Activated T-helper 1 cell treated with Interleukin-2 at 50 U/mL for 16 hours (primary cell): ENCODE measurements around the gene B3GNT9.

Source experiments
- DNase-seq: peaks from one replicate; pipeline ENCODE4 v3.0.0-alpha.2; 2020; ENCODE audit warnings: low read depth

The B3GNT9 gene

GRCh38 chr16:67150833-67151396 lies at the start of gene B3GNT9:
Gene B3GNT9 (minus strand): TSS chr16:67150998. CDS start chr16:67150485, 513 bp downstream.
- DNase-seq: no peak

GRCh38 chr16:67200491-67200890 lies 49.7 kb upstream of the B3GNT9 start:
- DNase-seq: no peak

DNA sequence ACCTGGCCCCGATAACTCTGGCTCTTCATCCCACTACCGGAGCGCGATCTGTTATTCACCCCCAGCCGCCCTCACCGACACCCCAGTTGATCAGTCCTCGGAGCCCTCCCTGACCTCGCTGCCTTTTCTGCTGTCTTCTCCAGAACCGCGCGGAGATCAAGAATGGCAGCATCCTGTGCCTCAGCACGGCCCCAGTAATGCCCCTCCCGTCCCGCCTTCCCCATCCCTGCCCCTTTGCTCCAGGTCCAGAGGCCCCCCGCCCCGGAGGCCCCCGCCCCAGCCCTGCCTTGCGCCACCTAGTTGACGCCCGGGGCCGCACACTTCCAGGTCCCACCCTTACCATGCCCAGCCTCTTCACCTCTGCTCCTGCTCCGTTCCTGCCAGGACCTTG lies 49.0 kb upstream of the B3GNT9 start:
- no peak for DNase-seq

GRCh38 chr16:67199011-67199807 lies 48.4 kb upstream of the B3GNT9 start, which contains the start of gene ELMO3:
Gene ELMO3 (plus strand): TSS chr16:67199131. CDS start chr16:67199327, 196 bp downstream.
- DNase-seq: no peak

DNA sequence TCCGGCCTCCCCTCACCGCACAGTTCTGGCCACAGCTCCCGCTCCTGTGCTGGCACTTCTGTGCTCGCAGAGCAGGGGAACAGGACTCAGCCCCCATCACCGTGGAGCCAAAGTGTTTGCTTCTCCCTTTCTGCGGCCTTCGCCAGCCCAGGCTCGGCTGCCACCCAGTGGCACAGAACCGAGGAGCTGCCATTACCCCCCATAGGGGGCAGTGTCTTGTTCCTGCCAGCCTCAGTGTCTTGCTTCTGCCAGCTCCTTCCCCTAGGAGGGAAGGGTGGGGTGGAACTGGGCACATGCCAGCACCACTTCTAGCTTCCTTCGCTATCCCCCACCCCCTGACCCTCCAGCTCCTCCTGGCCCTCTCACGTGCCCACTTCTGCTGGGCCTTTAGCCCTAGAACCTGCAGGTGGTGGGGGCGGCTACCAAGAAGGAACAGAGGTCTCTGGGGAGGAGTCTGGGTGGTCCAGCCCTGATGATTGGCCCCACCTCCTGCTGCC lies 47.5 kb upstream of the B3GNT9 start:
- no peak for DNase-seq

GRCh38 chr16:67197704-67198103 lies 46.9 kb upstream of the B3GNT9 start:
- DNase-seq: no peak

DNA sequence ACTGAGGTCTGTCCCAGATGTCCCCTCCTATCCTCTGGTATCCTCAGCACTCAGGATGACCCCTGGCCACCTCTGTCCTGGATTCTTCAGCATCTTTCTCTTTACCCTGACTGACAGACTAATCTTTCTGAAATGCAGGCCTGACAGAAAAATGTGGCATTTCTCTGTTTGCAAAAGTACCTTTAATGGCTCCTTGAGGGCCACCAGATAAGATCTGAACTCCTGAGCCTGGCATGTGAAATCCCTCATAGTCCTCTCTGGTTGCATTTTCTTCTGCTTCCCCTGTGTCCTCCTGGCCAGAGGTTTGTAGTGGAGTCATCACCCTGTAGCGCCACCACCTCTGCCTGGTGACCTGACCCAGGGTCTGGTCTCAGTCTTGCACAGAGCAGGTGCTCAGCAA lies 46.1 kb upstream of the B3GNT9 start:
- DNase-seq: no peak

DNA sequence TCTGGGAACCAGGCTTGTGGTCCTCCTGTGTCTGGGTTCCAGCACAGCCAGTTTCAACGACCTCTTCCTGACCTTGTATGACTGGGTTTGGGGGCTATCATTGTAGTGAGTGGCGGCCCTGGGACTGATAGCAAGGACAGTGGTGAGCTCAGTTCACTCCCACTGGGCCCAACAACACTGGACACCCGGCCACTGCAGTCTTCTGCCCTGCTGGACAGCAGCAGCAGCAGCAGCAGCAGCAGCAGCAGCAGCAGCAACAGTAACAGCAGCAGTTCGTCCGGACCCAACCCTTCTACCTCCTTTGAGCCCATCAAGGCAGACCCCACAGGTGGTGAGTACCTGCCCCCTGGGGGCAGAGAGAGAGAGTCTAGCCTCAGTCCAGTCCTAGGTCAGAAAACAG lies 44.9 kb upstream of the B3GNT9 start:
- DNase-seq: no peak

- no peak for DNase-seq
Observed at GRCh38 chr16:67194260-67194659, 43.5 kb upstream of the B3GNT9 start.

DNA sequence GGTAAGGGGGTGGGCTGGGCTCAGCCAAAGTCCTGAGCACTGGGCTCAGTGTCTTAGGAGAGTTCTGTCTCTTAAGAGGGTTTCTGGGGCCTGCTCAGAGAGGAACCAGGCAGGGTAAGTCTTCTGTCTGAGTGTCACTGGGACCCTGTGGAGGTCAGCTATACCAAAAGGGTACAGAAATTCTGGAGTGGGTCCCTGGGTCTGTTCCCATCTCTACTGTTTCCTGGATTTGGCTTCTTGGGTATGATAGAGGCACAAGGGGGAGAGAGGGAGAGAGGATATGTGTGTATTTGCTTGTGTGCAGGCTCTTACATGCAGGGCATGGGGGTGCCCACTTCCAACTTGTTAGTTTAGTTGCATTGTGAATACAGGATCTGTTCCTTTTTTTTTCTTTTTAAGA lies 42.7 kb upstream of the B3GNT9 start:
- DNase-seq: no peak

GRCh38 chr16:67192781-67193361 lies 42.1 kb upstream of the B3GNT9 start:
- DNase-seq: no peak

- DNase-seq: peak; percentile 84
Observed at GRCh38 chr16:67191995-67192681, 41.3 kb upstream of the B3GNT9 start, which contains the start of gene E2F4. Gene E2F4 (plus strand): TSS chr16:67192155. CDS start chr16:67192228, 73 bp downstream.

GRCh38 chr16:67191411-67191994 lies 40.7 kb upstream of the B3GNT9 start:
- no peak for DNase-seq

GRCh38 chr16:67190448-67191399 lies 39.9 kb upstream of the B3GNT9 start:
- DNase-seq: no peak

DNA sequence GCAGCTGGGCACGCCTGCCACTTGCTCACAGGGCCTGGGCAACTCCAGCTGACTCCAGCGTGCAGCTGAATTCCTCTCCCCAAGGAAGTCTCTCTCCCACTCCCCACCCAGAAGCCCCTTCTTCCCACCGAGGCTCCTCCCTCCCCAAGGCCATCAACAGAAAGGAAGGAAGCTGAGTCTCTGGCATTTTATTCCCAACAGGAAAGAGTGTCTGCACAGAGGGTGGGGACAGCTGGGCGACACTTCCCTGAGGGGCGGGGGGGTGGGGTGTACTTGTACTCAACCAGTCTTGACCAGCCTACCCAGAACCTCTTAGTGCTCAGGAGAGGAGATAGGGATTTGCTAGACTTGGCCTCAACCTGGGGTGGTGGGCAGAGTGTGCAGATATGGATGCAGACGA lies 39.2 kb upstream of the B3GNT9 start, which contains the start of gene EXOC3L1:
TSS of gene EXOC3L1 (minus strand) at position 96 of the 400 bp plus-strand sequence. CDS start 460 bp downstream, outside the sequence.
- DNase-seq: no peak

GRCh38 chr16:67188798-67189197 lies 38.0 kb upstream of the B3GNT9 start:
- no peak for DNase-seq

DNA sequence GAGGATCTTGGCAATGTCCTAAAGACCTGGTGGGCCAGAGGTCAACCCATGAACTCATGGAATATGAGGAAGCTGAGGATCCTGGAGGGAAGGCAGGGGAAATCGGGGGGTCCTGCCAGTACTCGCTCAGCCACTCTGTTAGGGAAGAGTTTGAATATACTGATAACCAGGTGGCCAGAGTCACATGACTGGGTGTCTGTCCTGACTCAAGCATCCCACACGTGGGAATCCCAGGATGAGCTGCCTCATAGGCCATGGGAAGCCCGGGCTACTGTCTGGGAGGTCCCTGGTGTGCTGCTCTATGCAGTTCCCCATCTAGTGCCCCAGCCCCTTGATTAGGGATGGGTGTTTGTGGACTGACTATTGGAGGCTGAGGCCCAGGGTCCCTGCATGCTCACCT lies 37.5 kb upstream of the B3GNT9 start:
- DNase-seq: no peak

GRCh38 chr16:67187175-67187890 lies 36.5 kb upstream of the B3GNT9 start:
- DNase-seq: no peak

DNA sequence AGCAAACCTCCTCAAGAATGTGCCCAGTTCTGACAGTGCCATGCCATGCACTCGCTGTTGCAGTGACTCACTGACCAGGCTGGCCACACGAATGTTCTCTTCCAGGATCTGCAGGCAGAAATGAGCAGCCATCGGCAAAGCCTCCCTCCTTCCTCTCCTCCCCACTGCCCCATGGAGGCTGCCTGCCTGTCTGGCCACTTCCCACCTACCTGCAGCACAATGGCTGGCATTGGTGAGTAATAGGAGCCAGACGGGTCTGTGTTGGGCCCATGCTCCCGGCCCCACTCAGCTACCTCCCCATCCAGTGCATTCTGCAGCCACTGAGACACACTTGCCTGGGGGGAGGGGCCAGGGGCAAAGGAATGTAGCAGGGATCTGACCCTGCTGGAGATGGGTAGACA lies 35.8 kb upstream of the B3GNT9 start:
- DNase-seq: no peak

DNA sequence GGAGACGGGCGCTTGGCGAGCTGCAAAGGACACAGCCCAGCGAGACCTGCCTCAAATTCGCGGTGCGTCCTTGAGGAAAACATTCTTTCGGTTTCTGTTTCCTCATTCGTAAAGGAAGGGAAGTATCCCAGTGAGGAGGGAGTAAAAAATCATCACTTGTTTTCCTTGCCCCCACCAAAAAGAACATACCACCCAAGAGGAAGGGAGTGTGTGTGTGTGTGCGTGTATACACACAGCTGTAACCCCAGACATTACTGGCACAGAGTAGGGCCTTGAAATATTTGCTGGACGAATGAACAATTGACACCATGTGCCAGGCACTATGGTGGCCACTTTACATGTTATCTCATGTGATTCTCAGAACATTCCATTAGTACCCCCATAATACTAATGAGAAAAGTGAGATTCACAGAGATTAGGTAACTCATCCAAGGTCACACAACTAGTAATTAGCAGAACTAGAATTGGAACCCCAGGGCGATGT lies 34.9 kb upstream of the B3GNT9 start:
- no peak for DNase-seq
